Measurements from ENCODE around the gene SORCS3.

GRCh38 chr10:105284476-105285215, 643.6 kb downstream of the SORCS3 start:
- no peak for TF ChIP-seq EZH2 (IDR thresholded peaks at IDR 0.05; ENCODE audit: low read depth)
- TF ChIP-seq, protein P1, sequence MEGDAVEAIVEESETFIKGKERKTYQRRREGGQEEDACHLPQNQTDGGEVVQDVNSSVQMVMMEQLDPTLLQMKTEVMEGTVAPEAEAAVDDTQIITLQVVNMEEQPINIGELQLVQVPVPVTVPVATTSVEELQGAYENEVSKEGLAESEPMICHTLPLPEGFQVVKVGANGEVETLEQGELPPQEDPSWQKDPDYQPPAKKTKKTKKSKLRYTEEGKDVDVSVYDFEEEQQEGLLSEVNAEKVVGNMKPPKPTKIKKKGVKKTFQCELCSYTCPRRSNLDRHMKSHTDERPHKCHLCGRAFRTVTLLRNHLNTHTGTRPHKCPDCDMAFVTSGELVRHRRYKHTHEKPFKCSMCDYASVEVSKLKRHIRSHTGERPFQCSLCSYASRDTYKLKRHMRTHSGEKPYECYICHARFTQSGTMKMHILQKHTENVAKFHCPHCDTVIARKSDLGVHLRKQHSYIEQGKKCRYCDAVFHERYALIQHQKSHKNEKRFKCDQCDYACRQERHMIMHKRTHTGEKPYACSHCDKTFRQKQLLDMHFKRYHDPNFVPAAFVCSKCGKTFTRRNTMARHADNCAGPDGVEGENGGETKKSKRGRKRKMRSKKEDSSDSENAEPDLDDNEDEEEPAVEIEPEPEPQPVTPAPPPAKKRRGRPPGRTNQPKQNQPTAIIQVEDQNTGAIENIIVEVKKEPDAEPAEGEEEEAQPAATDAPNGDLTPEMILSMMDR (conservative IDR thresholded peaks at IDR 0.05) = no peak
